Forelimb muscle (tissue), 1 donor: ENCODE data around the gene ZNF513. TPM values are rescaled to one million over a fixed set of nuclear protein-coding genes. Genes with fewer than 3 reads are reported as not detected.
"Not testable (repeated sequence)": the region's sequence is repeated elsewhere in the genome, so short reads cannot be mapped to it uniquely, and the experiment has no call there.

Experiments
- DNase-seq: peaks from one replicate; pipeline ENCODE4 v3.0.0-alpha.2; 2013; ENCODE audit warnings: low read depth
- polyA plus RNA-seq: library from polyadenylated mRNA; unstranded; fragments of 120-200 nt; gene quantifications from one replicate; pipeline ENCODE4 v1.2.1, GENCODE V29; 2013; ENCODE audit not compliant: insufficient read length

The ZNF513 gene, protein sequence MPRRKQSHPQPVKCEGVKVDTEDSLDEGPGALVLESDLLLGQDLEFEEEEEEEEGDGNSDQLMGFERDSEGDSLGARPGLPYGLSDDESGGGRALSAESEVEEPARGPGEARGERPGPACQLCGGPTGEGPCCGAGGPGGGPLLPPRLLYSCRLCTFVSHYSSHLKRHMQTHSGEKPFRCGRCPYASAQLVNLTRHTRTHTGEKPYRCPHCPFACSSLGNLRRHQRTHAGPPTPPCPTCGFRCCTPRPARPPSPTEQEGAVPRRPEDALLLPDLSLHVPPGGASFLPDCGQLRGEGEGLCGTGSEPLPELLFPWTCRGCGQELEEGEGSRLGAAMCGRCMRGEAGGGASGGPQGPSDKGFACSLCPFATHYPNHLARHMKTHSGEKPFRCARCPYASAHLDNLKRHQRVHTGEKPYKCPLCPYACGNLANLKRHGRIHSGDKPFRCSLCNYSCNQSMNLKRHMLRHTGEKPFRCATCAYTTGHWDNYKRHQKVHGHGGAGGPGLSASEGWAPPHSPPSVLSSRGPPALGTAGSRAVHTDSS
- 14.2 TPM for polyA plus RNA-seq

DNA sequence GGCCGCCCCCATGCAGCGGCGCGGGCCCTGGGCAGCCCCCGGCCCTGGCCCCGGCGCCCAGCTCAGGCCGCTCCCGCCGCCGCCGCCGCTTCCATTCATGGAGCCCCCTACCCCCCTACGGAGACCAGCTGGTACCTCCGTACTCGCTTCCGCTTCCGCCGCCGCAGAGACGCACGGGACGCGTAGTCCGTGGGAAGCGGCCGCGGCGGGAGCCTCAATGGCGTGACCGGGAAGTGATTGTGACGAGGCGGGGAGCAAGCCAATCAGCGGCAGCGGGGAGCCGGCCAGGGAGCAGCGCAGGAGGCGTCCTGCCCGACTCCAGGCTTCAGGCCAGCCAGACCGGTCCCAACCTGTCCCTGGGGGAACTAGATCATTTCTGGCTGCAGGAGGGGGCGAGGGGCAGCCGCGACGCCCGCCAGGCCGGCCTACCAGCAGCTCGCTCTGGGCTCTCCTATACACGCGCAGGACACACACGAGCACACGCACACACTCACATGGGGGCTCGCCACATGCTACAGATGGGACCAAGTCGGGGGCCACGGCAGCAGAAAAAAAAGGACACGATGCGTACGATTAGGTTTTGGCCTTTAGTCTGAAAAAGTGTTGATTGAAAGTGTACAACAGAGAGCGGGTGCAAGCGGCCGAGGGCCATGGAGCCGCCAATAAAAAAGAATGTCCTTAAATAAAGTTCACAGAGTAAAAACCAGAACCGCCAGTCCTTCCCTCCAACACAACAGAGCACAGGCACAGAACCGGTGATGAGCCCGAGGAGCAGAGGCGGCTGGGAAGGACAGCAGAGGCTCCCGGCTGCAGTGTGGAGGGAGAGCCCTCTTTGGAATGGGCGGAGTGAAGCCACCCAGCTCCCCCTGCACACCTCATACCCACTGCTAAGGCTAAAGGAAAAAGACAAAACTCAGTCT, at the start of gene ZNF513:
Gene ZNF513, minus strand, starts transcription at position 109 of the 920 bp plus-strand sequence. CDS start 208 bp downstream, outside the sequence.
- DNase-seq = peak; percentile 80

DNA sequence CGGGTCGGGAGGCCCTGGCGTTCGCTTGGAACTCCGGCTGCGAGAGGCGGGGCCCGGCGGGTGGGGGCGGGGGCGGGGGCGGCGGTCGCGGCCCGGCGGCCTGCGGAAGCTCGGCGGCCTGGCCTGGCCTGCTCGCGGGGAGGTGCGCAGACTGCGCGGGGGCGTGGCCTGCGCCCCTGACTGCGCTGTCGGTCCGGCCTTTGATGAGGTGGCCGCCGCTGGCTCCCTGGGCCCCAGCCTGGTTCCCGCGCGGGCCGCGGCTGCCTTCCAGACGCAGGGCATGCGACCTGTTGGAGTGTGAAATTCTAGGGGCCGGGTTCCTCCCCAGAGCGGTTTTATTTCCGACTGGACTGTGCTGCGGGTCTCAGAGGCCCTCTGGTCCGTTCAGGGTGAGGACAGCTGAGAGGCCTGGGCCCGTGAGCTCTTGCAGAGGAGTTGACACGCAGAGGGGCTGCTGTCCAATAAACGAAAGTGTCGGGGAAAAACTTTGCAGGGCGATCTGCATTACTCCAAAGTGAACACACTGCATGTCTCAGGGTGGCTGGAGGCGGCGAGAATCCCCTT, 48.5 kb upstream of the ZNF513 start:
- peak; percentile 74 for DNase-seq

DNA sequence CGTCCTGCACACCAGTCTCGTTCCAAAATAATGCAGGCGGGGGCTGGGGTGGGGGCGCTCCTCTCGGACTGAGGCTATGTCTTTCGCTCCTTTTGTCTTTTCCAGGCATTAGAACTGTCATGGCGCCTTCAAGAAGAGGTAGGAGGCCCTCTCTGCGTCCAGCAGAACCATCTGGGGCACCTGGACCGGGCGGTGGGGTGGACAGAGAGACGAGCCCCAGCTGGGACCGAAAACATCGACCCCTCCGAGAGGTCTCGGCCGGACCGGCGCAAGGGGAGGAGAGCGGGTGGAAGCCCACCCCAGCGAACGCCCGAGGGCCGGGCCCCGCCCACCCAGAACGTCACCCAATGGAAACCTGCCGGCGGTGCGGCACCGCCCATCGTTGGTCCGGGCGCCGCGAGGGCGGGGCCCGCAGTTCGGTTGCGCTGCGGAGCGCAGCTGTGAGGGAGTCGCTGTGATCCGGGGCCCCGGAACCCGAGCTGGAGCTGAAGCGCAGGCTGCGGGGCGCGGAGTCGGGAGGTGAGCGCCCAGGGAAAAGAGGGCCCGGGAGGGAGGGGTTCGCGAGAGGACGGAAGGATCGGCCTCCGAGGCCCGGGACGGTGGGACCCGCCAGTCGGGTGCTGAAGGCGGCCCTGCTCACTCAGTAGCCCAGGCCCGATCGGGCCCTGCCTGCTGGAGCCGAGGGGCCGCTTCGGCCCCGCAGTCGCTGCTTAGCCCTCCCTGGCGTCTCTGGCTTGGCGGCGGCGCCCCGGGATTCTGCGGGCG, 47.9 kb upstream of the ZNF513 start, which contains the start of gene NRBP1:
Gene NRBP1, plus strand, starts transcription at position 419 of the 765 bp plus-strand sequence. CDS start 4,643 bp downstream, outside the sequence.
- peak; percentile 88 for DNase-seq

DNA sequence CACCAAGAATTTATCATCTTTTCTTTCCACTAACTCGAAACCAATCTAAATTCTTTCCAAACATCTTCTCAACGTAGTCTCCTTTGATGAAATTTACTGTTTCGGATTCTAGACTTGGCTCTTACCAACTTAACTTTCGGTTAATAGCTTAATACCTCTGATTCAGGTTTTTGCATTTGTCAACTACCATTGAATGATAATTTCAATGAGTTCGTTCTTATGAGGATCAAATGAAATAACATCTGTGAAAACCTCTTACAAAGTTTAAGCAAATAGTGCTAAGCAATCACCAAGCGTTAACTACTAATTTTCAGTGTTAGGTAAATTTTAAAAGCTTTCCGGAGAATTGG, 47.3 kb upstream of the ZNF513 start:
- no peak for DNase-seq

DNA sequence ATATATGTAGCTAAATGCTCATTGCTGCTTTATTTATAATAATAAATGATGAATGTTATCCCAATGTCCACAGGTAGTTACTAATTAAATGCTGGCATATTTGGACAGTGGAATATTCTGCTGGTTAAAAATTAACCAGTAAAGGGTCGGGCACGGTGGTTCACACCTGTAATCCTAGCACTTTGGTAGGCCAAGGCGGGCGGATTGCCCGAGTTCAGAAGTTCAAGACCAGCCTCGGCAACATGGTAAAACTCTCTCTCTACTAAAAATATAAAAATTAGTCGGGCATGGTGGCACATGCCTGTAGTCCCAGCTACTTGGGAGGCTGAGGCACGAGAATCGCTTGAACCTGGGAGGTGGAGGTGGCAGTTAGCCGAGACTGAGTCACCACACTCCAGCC, 44.5 kb upstream of the ZNF513 start:
- DNase-seq = not testable (repeated sequence)

DNA sequence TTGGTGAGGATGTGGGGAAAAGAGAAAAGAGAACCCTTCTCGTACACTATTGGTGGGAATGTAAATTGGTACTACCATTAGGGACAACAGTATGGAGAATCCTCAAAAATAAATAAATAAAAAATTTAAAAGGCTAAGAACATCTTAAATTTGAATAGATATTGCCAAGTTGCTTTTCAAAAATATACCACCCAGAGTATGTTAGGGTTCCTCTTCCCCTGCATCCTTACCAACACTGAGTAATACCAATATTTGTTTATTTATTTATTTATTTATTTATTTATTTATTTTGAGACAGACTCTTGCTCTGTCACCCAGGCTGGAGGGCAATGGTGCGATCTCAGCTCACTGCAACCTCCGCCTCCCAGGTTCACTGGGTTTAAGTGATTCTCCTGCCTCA, 42.4 kb upstream of the ZNF513 start:
- DNase-seq = no peak

DNA sequence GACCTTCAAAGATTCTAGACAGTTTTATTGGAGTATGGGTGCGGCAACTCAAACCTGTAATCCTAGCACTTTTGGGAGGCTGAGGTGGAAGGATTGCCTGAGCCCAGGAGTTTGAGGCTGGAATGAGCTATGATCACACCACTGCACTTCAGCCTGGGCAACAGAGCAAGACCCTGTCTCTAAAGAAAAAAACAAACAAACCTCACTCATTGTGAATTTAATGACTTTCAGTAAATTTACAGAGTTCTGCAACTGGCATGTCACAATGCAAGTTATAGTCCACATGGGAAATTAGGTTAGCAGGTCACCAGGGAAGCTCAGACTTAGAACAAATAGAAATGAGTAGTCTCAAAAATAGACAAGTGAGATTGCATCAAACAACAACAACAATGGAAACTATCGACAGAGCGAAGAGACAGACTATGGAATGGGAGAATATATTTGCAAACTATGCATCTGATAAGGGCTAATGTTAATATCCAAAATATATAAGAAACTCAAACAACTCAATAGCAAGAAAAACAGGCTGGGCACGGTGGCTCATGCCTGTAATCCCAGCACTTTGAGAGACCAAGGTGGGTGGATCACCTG, 41.2 kb upstream of the ZNF513 start:
- no peak for DNase-seq

DNA sequence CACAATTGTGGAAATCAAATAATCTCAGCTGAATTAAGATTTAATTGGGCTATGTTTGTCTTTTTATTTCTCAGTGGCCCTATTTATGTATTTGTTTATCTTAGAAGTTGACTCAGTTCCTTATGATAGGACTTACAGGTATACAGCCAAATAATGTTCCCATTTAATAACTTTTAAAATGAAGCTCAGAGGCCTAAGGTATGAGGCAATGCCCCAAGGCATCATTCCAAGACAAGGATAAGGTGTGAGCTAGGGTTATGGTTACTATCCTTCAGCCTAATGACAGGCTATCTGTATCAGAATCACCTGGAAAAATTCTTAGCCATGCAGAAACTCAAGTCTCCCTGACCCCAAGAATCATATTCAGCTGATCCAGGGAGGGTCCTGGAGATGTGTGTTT, 40.5 kb upstream of the ZNF513 start:
- DNase-seq = no peak

DNA sequence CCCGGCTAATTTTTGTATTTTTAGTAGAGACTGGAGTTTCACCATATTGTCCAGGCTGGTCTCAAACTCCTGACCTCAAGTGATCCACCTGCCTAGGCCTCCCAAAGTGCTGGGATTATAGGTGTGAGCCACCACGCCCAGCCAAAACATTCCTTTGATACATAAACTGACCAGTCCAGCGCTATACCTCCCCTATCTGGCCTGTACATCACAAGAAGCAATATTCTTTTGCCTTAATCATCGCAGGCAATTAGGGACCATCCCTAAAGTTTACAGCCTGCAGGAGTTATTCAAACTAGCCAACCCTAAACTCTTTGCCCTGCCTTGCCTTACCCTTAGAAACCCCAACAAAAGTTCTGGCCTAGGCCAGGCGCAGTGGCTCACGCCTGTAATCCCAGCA, 35.6 kb upstream of the ZNF513 start:
- no peak for DNase-seq

DNA sequence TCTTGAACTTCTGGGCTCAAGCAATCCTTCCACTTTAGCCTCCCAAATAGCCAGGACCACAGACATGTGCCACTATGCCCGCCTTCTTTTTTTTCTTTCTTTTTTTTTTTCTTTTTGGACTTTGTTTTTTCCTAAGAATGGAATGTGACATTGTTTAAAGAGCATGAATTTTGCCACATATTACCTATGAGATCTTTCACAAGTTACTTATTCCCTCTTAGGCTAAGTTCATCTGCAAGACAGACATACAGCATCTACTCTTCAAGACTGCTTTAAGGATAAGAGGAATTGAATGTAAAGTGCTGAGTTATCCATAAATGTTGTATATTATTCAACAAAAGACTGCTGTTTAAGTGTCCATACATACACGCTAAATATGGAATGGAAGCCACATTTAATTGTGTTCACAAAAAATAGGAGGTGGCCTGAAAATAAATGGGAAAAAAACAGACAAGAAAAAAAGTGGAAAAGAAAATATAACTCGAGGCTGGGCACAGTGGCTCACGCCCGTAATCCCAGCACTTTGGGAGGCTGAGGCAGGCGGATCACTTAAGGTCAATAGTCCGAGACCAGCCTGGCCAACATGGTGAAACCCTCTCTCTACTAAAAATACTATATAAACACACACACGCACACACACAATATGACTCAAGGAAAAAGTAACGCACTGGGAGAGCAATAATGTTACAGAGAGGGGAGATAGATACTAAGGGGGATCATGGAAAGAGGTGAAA, 32.1 kb upstream of the ZNF513 start:
- DNase-seq = no peak

DNA sequence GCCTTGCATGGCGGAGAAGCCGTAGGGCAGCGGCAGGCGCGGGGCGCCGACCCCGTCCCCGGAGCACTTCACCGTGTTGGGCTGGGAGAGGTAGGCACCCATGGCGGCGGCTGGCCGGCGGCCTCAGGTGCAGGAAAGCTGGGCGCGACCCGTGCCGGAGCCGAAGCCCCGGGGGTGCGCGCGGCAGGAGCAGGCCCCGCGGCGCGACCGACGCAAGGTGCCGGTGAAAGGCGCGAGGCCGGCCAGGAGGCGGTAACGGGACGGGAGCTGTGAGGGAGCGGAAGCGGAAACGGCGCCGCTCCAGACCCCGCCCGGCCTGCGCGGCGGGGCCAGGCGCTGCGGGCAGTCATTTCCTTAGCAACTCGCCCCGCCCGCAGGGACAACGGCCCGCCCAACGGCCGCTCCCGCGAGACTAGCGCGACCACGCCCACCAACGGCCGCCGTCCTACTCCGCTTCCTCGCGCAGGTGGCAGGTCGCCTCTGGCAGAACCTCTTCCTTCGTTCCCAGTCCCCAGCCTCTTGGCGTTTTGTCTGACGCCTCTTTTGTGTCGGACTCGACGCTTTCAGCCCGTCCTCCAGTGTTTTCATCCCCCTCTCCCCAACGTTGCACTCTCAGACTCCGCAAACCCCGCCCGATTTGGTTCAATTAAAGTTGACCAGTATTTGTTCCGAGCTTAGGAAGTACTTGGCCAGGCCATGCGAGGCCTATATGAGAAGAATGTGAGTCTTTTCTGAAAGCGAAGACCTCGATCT, 29.0 kb upstream of the ZNF513 start, which contains the start of gene PPM1G:
Gene PPM1G, minus strand, starts transcription at position 271 of the 753 bp plus-strand sequence. Its CDS starts 169 bp downstream, at position 102.
- peak; percentile 80 for DNase-seq

DNA sequence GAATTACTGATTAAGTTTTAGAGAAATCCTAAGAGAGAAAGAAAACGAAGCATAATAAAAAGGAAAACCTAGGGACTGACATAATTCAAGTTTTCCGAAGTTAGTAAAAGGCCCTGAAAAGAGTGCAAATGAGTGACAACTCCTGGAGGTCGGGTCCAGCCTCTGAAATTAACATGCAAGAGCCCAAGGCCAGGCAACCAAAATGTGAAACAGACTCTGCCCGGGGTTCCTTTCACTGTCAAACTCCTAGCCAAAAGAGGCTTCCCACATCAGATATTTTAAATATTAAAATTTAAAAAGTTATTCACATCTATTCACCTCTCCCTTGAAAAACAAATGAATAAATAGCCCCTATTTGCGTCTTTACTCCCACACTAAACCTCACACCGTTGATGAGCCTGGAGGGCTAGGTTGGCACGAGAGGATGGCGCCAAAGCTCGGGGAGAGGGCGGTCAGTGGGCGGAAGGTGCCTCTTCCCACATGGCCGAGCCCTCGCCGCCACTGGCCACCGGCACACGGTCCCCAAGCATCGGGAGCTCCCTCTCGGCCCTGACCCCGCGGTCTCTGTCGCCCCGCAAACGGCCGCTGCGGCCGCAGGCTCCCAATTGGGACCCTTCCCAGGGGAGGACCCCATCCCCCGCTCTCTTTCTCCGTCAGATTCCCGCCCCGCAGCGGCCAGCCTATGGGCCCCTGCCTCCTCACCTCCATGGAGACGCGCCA, 28.2 kb upstream of the ZNF513 start:
- no peak for DNase-seq

DNA sequence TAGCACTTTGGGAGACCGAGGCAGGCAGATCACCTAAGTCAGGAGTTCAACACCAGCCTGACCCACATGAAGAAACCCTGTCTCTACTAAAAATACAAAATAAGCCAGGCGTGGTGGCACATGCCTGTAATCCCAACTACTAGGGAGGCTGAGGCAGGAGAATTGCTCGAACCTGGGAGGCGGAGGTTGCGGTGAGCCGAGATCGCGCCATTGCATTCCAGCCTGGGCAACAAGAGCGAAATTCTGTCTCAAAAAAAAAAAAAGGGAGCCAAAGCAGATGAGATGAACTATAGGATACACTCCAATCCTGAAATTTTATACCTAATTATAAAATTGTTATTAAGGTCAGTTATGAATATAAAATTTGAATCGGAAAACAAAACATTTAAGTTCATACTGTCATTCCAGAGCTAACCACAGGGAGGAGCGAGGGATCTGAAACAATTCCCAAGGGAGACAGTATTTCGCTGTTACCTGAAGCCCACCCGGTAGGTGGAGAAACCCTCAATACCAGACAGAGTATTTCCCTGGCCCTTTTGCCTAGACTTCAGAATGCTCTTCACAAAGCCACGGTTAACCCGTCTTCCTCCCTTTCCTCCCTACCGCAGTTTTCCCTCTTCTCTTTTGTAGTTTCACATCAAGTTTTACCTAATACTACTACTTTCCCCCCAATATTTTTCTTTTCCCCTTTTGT, 27.4 kb upstream of the ZNF513 start:
- DNase-seq = no peak

DNA sequence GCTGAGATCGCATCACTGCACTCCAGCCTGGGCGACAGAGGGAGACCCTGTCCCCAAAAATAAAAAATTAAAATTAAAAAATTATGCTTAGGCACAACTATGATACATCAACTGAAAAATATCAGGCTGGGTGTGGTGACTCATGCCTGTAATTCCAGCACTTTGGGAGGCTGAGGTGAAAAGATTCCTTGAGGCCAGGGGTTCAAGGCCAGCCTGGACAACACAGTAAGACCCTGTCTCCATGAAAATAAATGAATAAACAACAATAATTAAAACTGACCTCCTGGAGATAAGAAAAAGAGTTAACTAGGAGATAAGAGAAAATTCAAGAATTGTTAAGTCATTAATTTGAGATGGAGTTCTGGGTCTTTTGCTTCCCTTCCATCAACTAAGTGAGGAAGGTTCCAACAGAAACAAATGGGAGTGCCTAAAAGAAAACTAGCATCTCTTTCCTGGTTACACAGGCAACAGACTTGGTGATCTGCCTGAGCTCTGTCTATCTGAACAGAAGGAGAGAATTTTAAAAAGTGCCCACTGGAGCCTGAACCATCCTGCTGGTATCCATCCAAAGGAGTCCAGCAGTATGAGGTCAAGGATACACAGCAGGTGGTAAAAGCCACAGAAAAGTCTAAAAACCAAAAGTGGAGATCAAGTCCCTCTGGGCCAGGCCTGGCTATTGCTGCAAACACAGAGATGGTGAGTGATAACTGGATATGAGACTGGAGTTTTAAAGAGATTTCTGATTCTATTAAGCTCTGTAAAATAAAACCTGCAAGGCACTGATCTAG, 20.0 kb upstream of the ZNF513 start:
- no peak for DNase-seq

DNA sequence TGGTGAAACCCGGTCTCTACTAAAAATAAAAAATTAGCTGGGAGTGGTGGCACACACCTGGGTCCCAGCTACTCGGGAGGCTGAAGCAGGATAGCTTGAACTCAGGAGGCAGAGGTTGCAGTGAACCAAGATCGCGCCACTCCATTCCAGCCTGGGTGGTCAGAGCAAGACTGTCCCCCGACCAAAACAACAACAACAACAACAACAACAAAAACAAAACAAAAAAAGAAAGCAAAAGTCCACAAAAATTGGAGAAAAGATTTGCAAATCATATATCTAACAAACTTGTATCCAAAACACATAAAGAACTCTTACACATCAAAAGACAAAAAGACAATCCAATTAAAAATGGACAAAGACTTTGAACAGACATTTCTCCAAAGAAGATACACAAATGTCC, 18.4 kb upstream of the ZNF513 start:
- DNase-seq = no peak

DNA sequence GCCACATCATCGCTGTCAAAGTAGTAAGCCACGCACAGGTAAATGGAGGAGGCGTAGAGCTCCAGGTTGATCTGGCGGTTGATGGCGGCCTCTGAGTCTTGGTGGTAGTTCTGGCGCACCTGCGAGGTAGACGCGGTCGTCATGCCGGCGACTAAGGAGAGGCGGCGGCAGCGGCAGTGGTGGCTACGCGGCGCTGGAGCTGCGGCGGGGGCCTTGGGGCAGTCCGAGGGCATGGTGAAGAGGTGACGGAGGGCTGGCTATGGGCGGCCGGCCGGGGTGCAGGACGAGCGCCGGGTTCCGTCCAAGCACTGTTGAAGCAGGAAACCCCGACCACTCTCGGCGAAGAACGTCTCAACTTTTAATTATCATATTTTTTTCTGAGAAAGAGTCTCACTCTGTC, 12.7 kb upstream of the ZNF513 start:
- DNase-seq = no peak
